ENCODE measurements around the gene CD47. TPM values are rescaled to one million over a fixed set of nuclear protein-coding genes. Genes with fewer than 3 reads are reported as not detected.

CD47 gene
- total and polyA plus RNA-seq, 10 of the 15 experiments (the other 5 are each of a cell fraction or from before 2014, with no cell fraction given) = 22.9 to 175 (median 81.1) TPM

DNA sequence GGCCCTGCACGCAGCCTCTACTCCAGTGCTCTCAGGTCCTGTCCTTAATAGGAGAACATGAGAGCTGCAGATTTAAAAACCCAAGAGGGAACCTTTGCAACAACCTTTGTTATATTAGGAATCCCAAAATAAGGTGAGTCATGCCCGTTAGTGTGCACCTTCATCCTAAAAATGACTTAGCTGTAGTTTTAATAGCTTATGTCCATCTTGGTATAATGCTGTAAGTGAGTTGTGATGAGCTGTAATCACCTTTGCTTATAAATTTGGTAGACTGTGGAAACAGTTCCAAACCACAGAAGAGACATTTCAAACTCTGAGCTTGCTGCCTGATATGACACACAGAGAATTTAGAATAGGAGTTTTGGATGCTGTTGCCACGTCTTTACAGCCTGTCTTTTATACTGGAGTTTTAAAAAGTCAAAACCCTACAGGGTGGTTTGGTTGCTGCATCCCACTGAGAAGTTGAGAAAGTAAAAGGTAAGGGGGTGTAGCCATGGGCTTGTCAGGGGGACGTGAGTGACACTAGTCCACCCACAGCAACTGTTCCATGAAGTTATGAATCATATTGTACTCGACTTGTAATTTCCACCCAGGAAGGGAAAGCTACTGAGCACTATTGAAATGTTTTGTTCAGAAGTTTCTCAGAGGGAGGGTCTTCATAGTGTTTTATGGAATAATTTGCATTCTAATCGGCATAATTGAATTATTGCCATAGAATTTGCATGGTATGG is 27.4 kb upstream of the CD47 start (continued):
- no peak for TF ChIP-seq CEBPZ (IDR thresholded peaks at IDR 0.05; ENCODE audit: low read depth, low read length)
- TF ChIP-seq USF1 (IDR thresholded peaks at IDR 0.05; ENCODE audit: borderline replicate concordance, extremely low read length, insufficient read depth, low read depth, low read length) = no peak
- no peak for TF ChIP-seq PML (IDR thresholded peaks at IDR 0.05; ENCODE audit: low read length)
- TF ChIP-seq PAX8 (IDR thresholded peaks at IDR 0.05) = no peak

- 65% methylated on average over 6 of the region's 6 CpGs for WGBS (ENCODE audit: insufficient coverage, insufficient replicate concordance, low lambda C conversion rate, missing lambda C conversion rate)
- no peak overlapping the region for H2AFZ ChIP-seq (ENCODE audit: control insufficient read depth, low read depth, low read length)
Measured at GRCh38 chr3:108117241-108117775, 26.5 kb upstream of the CD47 start.

More at GRCh38 chr3:108117241-108117775, 26.5 kb upstream of the CD47 start:
- intact Hi-C loops (cut with micrococcal nuclease; ENCODE audit: unreplicated experiment) (no loop called here), in situ Hi-C loops (cut with MboI) (no loop called here)
- TF ChIP-seq MTA3 (IDR thresholded peaks at IDR 0.05; ENCODE audit: borderline replicate concordance, low read length) = no peak
- TF ChIP-seq KLF5 (IDR thresholded peaks at IDR 0.05; ENCODE audit: partially characterized antibody) = no peak
- no peak for TF ChIP-seq RAD51 (IDR thresholded peaks at IDR 0.05)
- TF ChIP-seq RELA (IDR thresholded peaks at IDR 0.05; ENCODE audit: borderline replicate concordance, partially characterized antibody) = no peak
- Histone ChIP-seq H3K4me3 (no peak overlapping the region), H3K4me2 (ENCODE audit: control insufficient read depth, insufficient read depth) (no peak overlapping the region), H3K36me3 (ENCODE audit: control insufficient read depth in 2 of 2, insufficient read depth in 2 of 2, low read length in 1 of 2) (no peaks in the 10 kb centered on the region), H3K4me1 (ENCODE audit: control insufficient read depth, insufficient read depth, low read length) (no peaks in the 10 kb centered on the region), H3K9me3 (replicated peaks; ENCODE audit: control insufficient read depth, insufficient read depth, low read length) (no peaks in the 10 kb centered on the region), H3K27me3 (replicated peaks in 1 of 2; ENCODE audit: control insufficient read depth in 2 of 2, insufficient read depth in 2 of 2, low read length in 1 of 2) (no peaks in the 10 kb centered on the region), H3K9ac (ENCODE audit: control insufficient read depth, insufficient read depth, low read length) (no peak overlapping the region), H4K20me1 (ENCODE audit: control insufficient read depth, insufficient read depth) (no peaks in the 10 kb centered on the region), H3K27ac (ENCODE audit: control insufficient read depth, insufficient read depth) (no peak overlapping the region), H3K79me2 (ENCODE audit: control insufficient read depth, insufficient read depth, low read length) (no peaks in the 10 kb centered on the region)
- RAD21 ChIA-PET (ENCODE audit: unreplicated experiment) = no interaction called here
- FAIRE-seq = no peak
- POLR2A ChIA-PET = interaction anchor here (1.0 kb wide), 1 partner anchor 14 kb away, joined by 3 read pairs; no protein-coding TSS in a partner anchor
- BruUV-seq (replicated peaks) = no TSS peak
- no peak for DNase-seq (ENCODE audit: low read depth, low spot score)
- SMC1A ChIA-PET (ENCODE audit: uncharacterized antibody, unreplicated experiment) = no interaction called here
- CTCF ChIA-PET = interaction anchor here (0.8 kb wide), 1 partner anchor 9 kb away, joined by 3 read pairs; no protein-coding TSS in a partner anchor
- peak; percentile 41; the same call in 2 of the 3 replicates for ATAC-seq
